Large intestine (tissue), 3 donors: Measurements from ENCODE around the gene SLC15A4. TPM values are rescaled to one million over a fixed set of nuclear protein-coding genes. Genes with fewer than 3 reads are reported as not detected.

Source experiments
- DNase-seq, 2 donors: peaks; one replicate each; pipeline versions ENCODE4 v3.0.0 to v3.0.0-alpha.2; 2013
- H3K27ac ChIP-seq: one replicate; pipeline ENCODE4 v1.5.1; 2013; ENCODE audit warnings: low read length
- H3K27me3 ChIP-seq: 2 replicates; pipeline ENCODE4 v1.6.1; 2013; ENCODE audit warnings: low read length; ENCODE audit not compliant: control insufficient read depth, insufficient read depth
- H3K36me3 ChIP-seq: 2 replicates; pipeline ENCODE4 v1.6.1; 2013; ENCODE audit warnings: low read length; ENCODE audit not compliant: control insufficient read depth, insufficient read depth
- H3K4me1 ChIP-seq: one replicate; pipeline ENCODE4 v1.6.1; 2013; ENCODE audit warnings: low read length; ENCODE audit not compliant: control insufficient read depth, insufficient read depth
- H3K4me3 ChIP-seq: one replicate; pipeline ENCODE4 v1.5.1; 2013; ENCODE audit warnings: low read length
- H3K9me3 ChIP-seq: one replicate; pipeline ENCODE4 v1.6.1; 2013; ENCODE audit warnings: mild to moderate bottlenecking, low read depth, low read length, moderate library complexity; ENCODE audit not compliant: control insufficient read depth
- WGBS: methylation state at CpG from one replicate; pipeline ENCODE4 v1.1.5; 2013; ENCODE audit warnings: low lambda C conversion rate; ENCODE audit not compliant: insufficient coverage; 5-methylcytosine and 5-hydroxymethylcytosine counted together
- polyA plus RNA-seq: library from polyadenylated mRNA; unstranded; fragments of 120-200 nt; gene quantifications from one replicate; pipeline ENCODE4 v1.2.1, GENCODE V29; 2013

SLC15A4 gene
- polyA plus RNA-seq, 1 donor: 21.5 TPM

GRCh38 chr12:128754275-128754674 is 69.5 kb downstream of the SLC15A4 start:
- Histone ChIP-seq H3K4me3 (no peak overlapping the region), H3K36me3 (no peaks in the 10 kb centered on the region), H3K4me1 (no peaks in the 10 kb centered on the region), H3K27ac (no peak overlapping the region), H3K9me3 (no peaks in the 10 kb centered on the region), H3K27me3 (no peaks in the 10 kb centered on the region)
- DNase-seq: no peak
- no CpG with 5 or more reads among the region's 3 CpGs for WGBS

- Histone ChIP-seq H3K4me1 (no peaks in the 10 kb centered on the region), H3K36me3 (no peaks in the 10 kb centered on the region), H3K9me3 (no peaks in the 10 kb centered on the region), H3K4me3 (no peak overlapping the region), H3K27ac (no peak overlapping the region), H3K27me3 (no peaks in the 10 kb centered on the region)
- WGBS: 80% methylated on average over 1 of the region's 4 CpGs
- DNase-seq: no peak
These were observed 70.3 kb downstream of the SLC15A4 start for GRCh38 chr12:128753438-128753837.

GRCh38 chr12:128752386-128752785 is 71.4 kb downstream of the SLC15A4 start:
- Histone ChIP-seq H3K27me3 (no peaks in the 10 kb centered on the region), H3K36me3 (no peaks in the 10 kb centered on the region), H3K27ac (no peak overlapping the region), H3K9me3 (no peaks in the 10 kb centered on the region), H3K4me1 (no peaks in the 10 kb centered on the region), H3K4me3 (no peak overlapping the region)
- WGBS: 100% methylated on average over 1 of the region's 5 CpGs
- no peak for DNase-seq

GRCh38 chr12:128747441-128747840 is 76.3 kb downstream of the SLC15A4 start:
- WGBS: no CpG with 5 or more reads among the region's 13 CpGs
- DNase-seq: no peak
- no peak overlapping the region for H3K27ac ChIP-seq

GRCh38 chr12:128745772-128746689 is 77.7 kb downstream of the SLC15A4 start:
- 100% methylated on average over 1 of the region's 11 CpGs for WGBS

More at GRCh38 chr12:128747441-128747840, 76.3 kb downstream of the SLC15A4 start:
- Histone ChIP-seq H3K36me3 (no peaks in the 10 kb centered on the region), H3K4me1 (no peaks in the 10 kb centered on the region), H3K4me3 (no peak overlapping the region), H3K27me3 (no peaks in the 10 kb centered on the region), H3K9me3 (no peaks in the 10 kb centered on the region)

GRCh38 chr12:128743916-128744315 is 79.8 kb downstream of the SLC15A4 start:
- 86% methylated on average over 2 of the region's 7 CpGs for WGBS
- Histone ChIP-seq H3K4me3 (no peak overlapping the region), H3K36me3 (no peaks in the 10 kb centered on the region)

More at GRCh38 chr12:128745772-128746689, 77.7 kb downstream of the SLC15A4 start:
- H3K4me1 ChIP-seq: no peaks in the 10 kb centered on the region
- no peaks in the 10 kb centered on the region for H3K27me3 ChIP-seq
- H3K4me3 ChIP-seq: no peak overlapping the region
- no peaks in the 10 kb centered on the region for H3K36me3 ChIP-seq
- no peak overlapping the region for H3K27ac ChIP-seq
- no peak for DNase-seq
- H3K9me3 ChIP-seq: no peaks in the 10 kb centered on the region

More at GRCh38 chr12:128743916-128744315, 79.8 kb downstream of the SLC15A4 start:
- no peak for DNase-seq
- Histone ChIP-seq H3K27ac (no peak overlapping the region), H3K4me1 (no peaks in the 10 kb centered on the region), H3K9me3 (no peaks in the 10 kb centered on the region), H3K27me3 (no peaks in the 10 kb centered on the region)

Other genes starting within 250 kb of the SLC15A4 start
- gene GLT1D1, start 29.5 kb upstream of the SLC15A4 start, polyA plus RNA-seq: 0.91 TPM